DMS79 treated with DMSO at 0.1 percent for 48 hours (cell line): ENCODE measurements around the gene AMELY.
A peak's percentile ranks its signal among the peaks of the same experiment; 100 is the strongest.
"Not testable (repeated sequence)": the region's sequence is repeated elsewhere in the genome, so short reads cannot be mapped to it uniquely, and the experiment has no call there.

ENCODE experiments used
- DNase-seq: peaks from one replicate; lab custom pipeline; 2025; lab: John Stamatoyannopoulos, UW

Gene AMELY

GRCh38 chrY:6911253-6911881, at the start of gene AMELY:
TSS of gene AMELY (minus strand) at chrY:6911752. CDS start at chrY:6872608, 39,144 bp downstream.
- DNase-seq = no peak

GRCh38 chrY:6949947-6950346, 38.4 kb upstream of the AMELY start:
- DNase-seq = no peak

- DNase-seq = no peak
These were observed 36.8 kb upstream of the AMELY start for GRCh38 chrY:6948378-6948777.

GRCh38 chrY:6947695-6948094, 36.1 kb upstream of the AMELY start:
- DNase-seq = no peak

GRCh38 chrY:6935497-6935896, 23.9 kb upstream of the AMELY start:
- no peak for DNase-seq

- DNase-seq = no peak
These were observed 20.3 kb upstream of the AMELY start for GRCh38 chrY:6931779-6932396.

GRCh38 chrY:6929237-6929636, 17.7 kb upstream of the AMELY start:
- no peak for DNase-seq

- DNase-seq = no peak
These were observed 16.7 kb upstream of the AMELY start for GRCh38 chrY:6928265-6928664.

GRCh38 chrY:6921061-6921460, 9.5 kb upstream of the AMELY start:
- no peak for DNase-seq

GRCh38 chrY:6913362-6913761, 1.8 kb upstream of the AMELY start:
- DNase-seq = no peak

- DNase-seq = peak; percentile 3
These were observed 940 bp downstream of the AMELY start, which contains the start of gene TBL1Y for GRCh38 chrY:6910372-6911252. TSS of gene TBL1Y (plus strand) at chrY:6910697. CDS start at chrY:7025085, 114,388 bp downstream.

- DNase-seq = peak; percentile 1
These were observed 1.7 kb downstream of the AMELY start for GRCh38 chrY:6909856-6910255.

GRCh38 chrY:6909118-6909521, 2.4 kb downstream of the AMELY start:
- DNase-seq = peak; percentile 48

- not testable (repeated sequence) for DNase-seq
These were observed 3.5 kb downstream of the AMELY start for GRCh38 chrY:6908021-6908420.

- no peak for DNase-seq
These were observed 4.0 kb downstream of the AMELY start for GRCh38 chrY:6907591-6907990.

- DNase-seq = not testable (repeated sequence)
These were observed 9.4 kb downstream of the AMELY start for GRCh38 chrY:6902116-6902515.

- no peak for DNase-seq
These were observed 16.3 kb downstream of the AMELY start for GRCh38 chrY:6895236-6895635.

- DNase-seq = no peak
These were observed 17.1 kb downstream of the AMELY start for GRCh38 chrY:6894496-6894895.

GRCh38 chrY:6849384-6849783, 62.2 kb downstream of the AMELY start:
- DNase-seq = peak; percentile 1

GRCh38 chrY:6842650-6843049, 68.9 kb downstream of the AMELY start:
- DNase-seq = not testable (repeated sequence)
